Tibial nerve (tissue), 3 donors: ENCODE results near the gene JMJD7.

ENCODE experiments used
- CTCF ChIP-seq, 5 experiments: fragments of 200-600 bp in 3 of 5; fragments of 450-650 bp in 2 of 5; sonication (generic) in 3 of 5; IDR thresholded peaks; one replicate each; pipeline ENCODE4 v1.5.1; 2016 to 2019; ENCODE audit warnings: antibody characterized with exemption in 5 of 5, mild to moderate bottlenecking in 3 of 5, moderate library complexity in 2 of 5
- POLR2A ChIP-seq, 2 donors: fragments of 450-650 bp; IDR thresholded peaks; one replicate each; pipeline ENCODE4 v1.6.1; 2017; ENCODE audit warnings: antibody characterized with exemption in 2 of 2, mild to moderate bottlenecking in 2 of 2, moderate library complexity in 2 of 2

- TF ChIP-seq CTCF (IDR thresholded peaks at IDR 0.05) (no peak), POLR2A (IDR thresholded peaks at IDR 0.05) (no peak)
Measured at GRCh38 chr15:41860049-41860828, 32.3 kb downstream of the JMJD7 start.
